ENCODE results near the gene PRDM12.

PRDM12 gene

GRCh38 chr9:130689937-130690700 lies 25.7 kb downstream of the PRDM12 start:
- DNase-seq (ENCODE audit: low spot score), result peak; percentile 78

GRCh38 chr9:130692321-130692720 lies 27.9 kb downstream of the PRDM12 start:
- DNase-seq (ENCODE audit: low spot score), result no peak

GRCh38 chr9:130693101-130693425 lies 28.7 kb downstream of the PRDM12 start:
- no peak for DNase-seq (ENCODE audit: low spot score)

GRCh38 chr9:130693426-130694191 lies 29.2 kb downstream of the PRDM12 start, which contains the start of gene EXOSC2:
EXOSC2 (plus strand) TSS chr9:130693780; CDS start chr9:130693792, 12 bp downstream.
- DNase-seq (ENCODE audit: low spot score), result peak; percentile 96

GRCh38 chr9:130694205-130694604 lies 29.8 kb downstream of the PRDM12 start:
- no peak for DNase-seq (ENCODE audit: low spot score)

GRCh38 chr9:130696139-130696650 lies 31.8 kb downstream of the PRDM12 start:
- DNase-seq (ENCODE audit: low spot score), result no peak

- no peak for DNase-seq (ENCODE audit: low spot score)
These were observed 32.6 kb downstream of the PRDM12 start for GRCh38 chr9:130696996-130697395.

- no peak for DNase-seq (ENCODE audit: low spot score)
These were observed 34.1 kb downstream of the PRDM12 start for GRCh38 chr9:130698514-130698913.

- DNase-seq (ENCODE audit: low spot score), result no peak
These were observed 34.7 kb downstream of the PRDM12 start for GRCh38 chr9:130699047-130699446.

GRCh38 chr9:130701059-130702022 lies 36.9 kb downstream of the PRDM12 start:
- peak; percentile 62 for DNase-seq (ENCODE audit: low spot score)

- DNase-seq (ENCODE audit: low spot score), result no peak
These were observed 39.1 kb downstream of the PRDM12 start for GRCh38 chr9:130703501-130703900.

GRCh38 chr9:130707225-130707976 lies 43.0 kb downstream of the PRDM12 start:
- no peak for DNase-seq (ENCODE audit: low spot score)

GRCh38 chr9:130710822-130711352 lies 46.5 kb downstream of the PRDM12 start:
- no peak for DNase-seq (ENCODE audit: low spot score)

GRCh38 chr9:130711469-130711868 lies 47.1 kb downstream of the PRDM12 start:
- no peak for DNase-seq (ENCODE audit: low spot score)

GRCh38 chr9:130712564-130713285 lies 48.3 kb downstream of the PRDM12 start:
- DNase-seq (ENCODE audit: low spot score), result peak; percentile 96

GRCh38 chr9:130713286-130713960 lies 49.0 kb downstream of the PRDM12 start:
- DNase-seq (ENCODE audit: low spot score), result no peak

- no peak for DNase-seq (ENCODE audit: low spot score)
These were observed 50.3 kb downstream of the PRDM12 start for GRCh38 chr9:130714586-130715110.

- no peak for DNase-seq (ENCODE audit: low spot score)
These were observed 50.9 kb downstream of the PRDM12 start for GRCh38 chr9:130715270-130715669.

- no peak for DNase-seq (ENCODE audit: low spot score)
These were observed 54.2 kb downstream of the PRDM12 start for GRCh38 chr9:130718562-130718961.
